ENCODE measurements around the gene ATP5F1A.
"Not testable (repeated sequence)": the region's sequence is repeated elsewhere in the genome, so short reads cannot be mapped to it uniquely, and the experiment has no call there.

ATP5F1A gene

DNA sequence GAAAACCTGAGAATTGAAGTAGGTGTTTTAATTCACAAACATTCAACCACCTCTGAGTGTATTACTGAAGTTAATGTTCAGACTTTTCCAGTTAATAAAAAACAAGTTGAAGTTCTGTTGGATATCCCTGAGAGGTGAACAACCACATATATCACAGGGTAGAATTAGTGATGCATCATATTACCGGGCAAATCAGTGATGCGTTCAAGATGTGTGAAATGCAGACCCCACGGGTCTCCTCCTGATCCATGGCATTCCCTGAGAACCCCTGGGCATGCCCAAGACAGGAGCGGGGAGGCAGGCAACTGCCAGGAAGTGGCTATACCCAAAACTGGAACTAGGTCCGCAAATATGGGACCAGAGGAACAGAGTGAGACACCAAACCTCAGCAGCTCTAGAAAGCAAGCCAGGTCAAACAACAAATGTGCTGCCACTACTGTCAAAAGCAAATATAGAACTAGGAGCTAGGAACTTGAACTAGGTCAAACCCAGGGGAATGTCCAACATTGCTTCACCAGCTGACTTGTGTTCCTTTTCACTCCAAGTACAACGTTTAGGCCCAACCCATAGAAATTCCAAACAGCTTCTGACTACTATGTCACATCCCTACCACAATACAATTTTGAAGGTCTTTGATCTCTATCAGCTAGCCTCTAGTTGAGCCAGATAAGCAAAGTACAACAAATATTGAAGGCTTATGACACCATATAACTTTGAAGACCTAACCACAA is 46.2 kb downstream of the ATP5F1A start:
- no peak for TF ChIP-seq JUND (IDR thresholded peaks at IDR 0.05; ENCODE audit: low read depth)
- in situ Hi-C loops (cut with HindIII; ENCODE audit: low pct_unique_long_range_greater_than_20kb, low sequenced_read_pairs): no loop called here
- peak in 1 of 2 experiments; percentile 90 for DNase-seq (ENCODE audit: low read depth in 1 of 2, low spot score in 1 of 2)

GRCh38 chr18:46050268-46050667 is 47.8 kb downstream of the ATP5F1A start:
- no peak for DNase-seq (ENCODE audit: low read depth in 1 of 2, low spot score in 1 of 2)
- in situ Hi-C loops (cut with HindIII; ENCODE audit: low pct_unique_long_range_greater_than_20kb, low sequenced_read_pairs): no loop called here
- no peak for TF ChIP-seq JUND (IDR thresholded peaks at IDR 0.05; ENCODE audit: low read depth)

DNA sequence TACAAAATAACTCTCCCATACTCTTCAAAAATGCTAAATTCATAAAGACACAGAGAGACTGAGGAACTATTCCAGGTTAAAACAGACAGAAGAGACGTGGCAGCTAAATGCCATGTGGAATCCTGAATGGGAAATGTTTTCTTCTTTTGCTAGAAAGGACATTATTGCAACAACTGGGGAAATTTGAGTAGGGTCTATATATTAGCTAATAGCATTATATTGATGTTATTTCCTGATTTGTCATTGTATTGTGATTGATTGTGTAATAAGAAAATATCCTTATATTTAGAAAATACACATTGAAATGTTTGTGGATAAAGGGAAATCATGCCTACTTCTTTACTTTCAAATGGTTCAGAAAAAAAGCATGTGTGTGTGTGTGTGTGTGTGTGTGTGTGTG is 49.5 kb downstream of the ATP5F1A start:
- TF ChIP-seq JUND (IDR thresholded peaks at IDR 0.05; ENCODE audit: low read depth): no peak
- in situ Hi-C loops (cut with HindIII; ENCODE audit: low pct_unique_long_range_greater_than_20kb, low sequenced_read_pairs): no loop called here
- no peak for DNase-seq (ENCODE audit: low read depth in 1 of 2, low spot score in 1 of 2)

GRCh38 chr18:46047369-46047768 is 50.7 kb downstream of the ATP5F1A start:
- in situ Hi-C loops (cut with HindIII; ENCODE audit: low pct_unique_long_range_greater_than_20kb, low sequenced_read_pairs): not testable (repeated sequence)
- DNase-seq (ENCODE audit: low read depth in 1 of 2, low spot score in 1 of 2): peak in 1 of 2 experiments; percentile 31

DNA sequence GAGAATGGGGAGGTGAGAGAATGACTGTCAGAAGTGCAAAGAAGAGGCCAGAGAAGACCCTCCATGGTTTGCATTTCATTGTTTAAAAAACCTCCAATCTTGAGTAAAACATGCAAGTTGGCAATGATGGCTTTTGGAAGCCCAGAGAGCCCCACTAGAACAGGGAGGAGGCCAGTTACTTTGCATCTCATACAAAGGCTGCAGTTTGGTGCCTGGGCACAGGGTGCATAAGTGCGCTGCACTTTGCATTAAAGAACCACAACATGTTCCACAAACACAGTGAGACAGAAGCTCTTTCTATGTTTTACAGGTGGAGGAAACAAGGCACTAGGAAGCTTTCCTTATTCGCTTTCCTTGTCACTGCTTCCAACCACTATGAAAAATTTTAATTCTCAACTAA is 51.4 kb downstream of the ATP5F1A start:
- no peak for DNase-seq (ENCODE audit: low read depth in 1 of 2, low spot score in 1 of 2)
- no peak for TF ChIP-seq JUND (IDR thresholded peaks at IDR 0.05; ENCODE audit: low read depth)
- in situ Hi-C loops (cut with HindIII; ENCODE audit: low pct_unique_long_range_greater_than_20kb, low sequenced_read_pairs): no loop called here

- TF ChIP-seq JUND (IDR thresholded peaks at IDR 0.05; ENCODE audit: low read depth): no peak
- DNase-seq (ENCODE audit: low read depth in 1 of 2, low spot score in 1 of 2): no peak
- in situ Hi-C loops (cut with HindIII; ENCODE audit: low pct_unique_long_range_greater_than_20kb, low sequenced_read_pairs): no loop called here
These were observed 52.0 kb downstream of the ATP5F1A start for GRCh38 chr18:46046126-46046525.

DNA sequence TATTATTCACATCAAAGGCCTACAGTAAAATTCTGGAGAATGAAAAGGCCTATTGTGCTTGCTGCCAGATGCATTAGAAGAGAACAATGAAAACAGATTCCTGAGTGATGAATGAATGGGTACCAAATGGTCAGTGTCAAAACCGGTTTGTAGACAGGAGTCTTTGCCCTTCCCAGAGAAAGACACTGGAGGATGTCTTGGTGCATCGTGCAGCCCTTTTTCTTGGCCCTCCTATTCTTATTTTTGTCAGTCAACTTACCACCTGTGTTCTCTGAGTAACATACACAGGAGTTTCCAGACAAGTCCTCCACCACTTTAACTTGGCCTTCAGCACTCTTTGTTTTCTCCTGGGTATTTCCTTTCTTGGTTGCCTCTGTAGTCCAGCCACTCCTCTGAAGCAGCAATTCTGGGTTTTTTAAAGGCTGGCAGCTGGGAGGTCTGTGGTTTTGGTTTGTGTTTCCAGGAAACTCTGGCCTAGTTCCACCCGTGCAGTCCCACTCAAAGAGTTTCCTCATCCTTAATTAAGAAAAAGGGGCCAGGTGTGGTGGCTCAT is 55.4 kb downstream of the ATP5F1A start:
- in situ Hi-C loops (cut with HindIII; ENCODE audit: low pct_unique_long_range_greater_than_20kb, low sequenced_read_pairs): no loop called here
- TF ChIP-seq JUND (IDR thresholded peaks at IDR 0.05; ENCODE audit: low read depth): no peak
- DNase-seq (ENCODE audit: low read depth in 1 of 2, low spot score in 1 of 2): peak in 1 of 2 experiments; percentile 27

GRCh38 chr18:46040747-46041104 is 57.4 kb downstream of the ATP5F1A start:
- in situ Hi-C loops (cut with HindIII; ENCODE audit: low pct_unique_long_range_greater_than_20kb, low sequenced_read_pairs): no loop called here
- no peak for TF ChIP-seq JUND (IDR thresholded peaks at IDR 0.05; ENCODE audit: low read depth)
- no peak for DNase-seq (ENCODE audit: low read depth in 1 of 2, low spot score in 1 of 2)

DNA sequence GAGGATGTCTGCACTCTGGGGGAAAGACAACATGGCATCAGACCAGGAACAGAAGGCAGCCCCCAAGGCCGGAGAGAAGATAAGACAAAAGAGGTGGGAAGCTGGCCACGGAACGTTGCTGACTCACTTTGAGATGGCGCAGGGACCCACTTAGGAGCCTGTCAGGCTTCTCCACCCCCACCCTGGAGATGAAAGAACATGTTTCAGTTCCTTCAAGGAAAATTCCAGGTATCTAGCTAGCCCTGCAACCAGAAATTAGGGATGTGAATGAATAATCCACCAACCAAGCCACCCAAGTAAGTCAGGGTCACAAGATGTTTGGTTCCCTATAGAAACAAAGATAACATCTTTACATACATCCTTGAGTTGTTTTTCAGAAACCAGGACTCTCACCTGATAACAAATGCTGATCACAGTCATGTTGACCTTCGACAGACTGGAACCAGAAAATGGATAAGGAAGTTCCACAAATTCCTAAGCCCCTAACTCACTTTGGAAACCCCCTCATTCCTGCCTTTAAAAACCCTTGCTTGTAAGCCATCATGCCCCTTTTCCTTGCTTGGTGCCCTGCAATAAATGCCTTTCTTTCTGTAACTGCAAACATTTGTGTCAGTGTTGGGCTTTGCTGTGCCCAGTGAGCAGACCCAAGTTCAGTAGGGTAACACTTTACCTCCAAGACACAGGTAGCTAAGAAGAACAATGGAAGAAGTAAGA is 57.9 kb downstream of the ATP5F1A start:
- no peak for DNase-seq (ENCODE audit: low read depth in 1 of 2, low spot score in 1 of 2)
- no peak for TF ChIP-seq JUND (IDR thresholded peaks at IDR 0.05; ENCODE audit: low read depth)
- in situ Hi-C loops (cut with HindIII; ENCODE audit: low pct_unique_long_range_greater_than_20kb, low sequenced_read_pairs): no loop called here

DNA sequence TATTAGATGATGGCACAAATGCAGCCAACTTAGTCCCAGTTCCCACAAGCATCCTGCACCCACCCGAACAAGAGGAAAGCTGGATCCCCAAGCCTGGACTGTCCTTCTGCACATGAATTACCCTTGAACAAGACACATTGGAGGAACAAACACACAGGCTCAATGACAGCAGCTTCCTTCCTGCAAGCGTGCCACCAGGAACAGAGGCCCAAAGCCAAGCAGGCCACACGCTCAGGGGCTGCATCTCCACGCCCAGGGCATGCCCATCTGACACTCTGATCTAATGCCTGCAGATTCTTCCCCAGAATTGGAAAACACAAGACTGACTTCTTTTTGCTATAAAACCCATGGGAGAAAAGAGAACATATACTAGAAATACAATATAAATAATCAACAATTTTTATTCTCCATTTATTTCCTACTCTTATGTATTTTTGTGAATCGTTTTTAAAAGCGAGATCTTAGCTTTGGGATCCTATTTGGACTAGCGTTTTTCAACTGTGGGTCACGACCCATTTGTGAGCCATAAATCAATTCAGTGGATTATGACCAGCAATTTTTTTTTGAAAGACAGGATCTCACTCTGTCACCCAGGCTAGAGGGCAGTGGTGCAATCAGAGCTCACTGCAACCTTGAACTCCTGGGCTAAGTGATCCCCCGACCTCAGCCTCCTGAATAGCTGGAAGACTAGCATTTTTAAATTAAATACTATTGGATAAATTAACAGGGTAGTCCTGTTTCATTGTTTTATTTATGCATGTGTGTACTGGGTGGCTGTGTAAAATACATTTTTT is 60.4 kb downstream of the ATP5F1A start:
- no peak for DNase-seq (ENCODE audit: low read depth in 1 of 2, low spot score in 1 of 2)
- no peak for TF ChIP-seq JUND (IDR thresholded peaks at IDR 0.05; ENCODE audit: low read depth)
- in situ Hi-C loops (cut with HindIII; ENCODE audit: low pct_unique_long_range_greater_than_20kb, low sequenced_read_pairs): no loop called here

- in situ Hi-C loops (cut with HindIII; ENCODE audit: low pct_unique_long_range_greater_than_20kb, low sequenced_read_pairs): no loop called here
- DNase-seq (ENCODE audit: low read depth in 1 of 2, low spot score in 1 of 2): no peak
- no peak for TF ChIP-seq JUND (IDR thresholded peaks at IDR 0.05; ENCODE audit: low read depth)
These were observed 62.1 kb downstream of the ATP5F1A start for GRCh38 chr18:46035696-46036680.

DNA sequence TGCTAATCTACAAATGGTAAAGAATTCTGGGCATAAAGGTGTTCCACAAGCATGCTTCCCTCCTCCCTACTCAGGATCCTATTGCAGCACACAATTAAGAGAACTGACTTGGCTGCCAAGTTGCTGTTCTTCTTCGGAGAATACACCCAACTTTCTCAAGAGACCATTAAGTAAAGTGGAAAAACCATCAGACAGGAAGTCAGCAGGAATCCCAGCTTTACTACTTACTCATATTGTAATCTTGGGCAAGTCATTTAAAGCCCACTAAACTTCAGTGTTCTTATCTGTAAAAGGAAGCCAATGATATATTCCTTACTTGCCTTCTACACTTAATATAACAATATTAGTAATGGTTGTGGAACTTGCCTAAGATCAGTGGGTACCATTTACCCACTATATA is 63.9 kb downstream of the ATP5F1A start:
- DNase-seq (ENCODE audit: low read depth in 1 of 2, low spot score in 1 of 2): no peak
- no peak for TF ChIP-seq JUND (IDR thresholded peaks at IDR 0.05; ENCODE audit: low read depth)
- in situ Hi-C loops (cut with HindIII; ENCODE audit: low pct_unique_long_range_greater_than_20kb, low sequenced_read_pairs): no loop called here

Measured in T47D (cell line).